Ovary (tissue), 9 donors: Measurements from ENCODE around the gene SLC10A3. TPM values are rescaled to one million over a fixed set of nuclear protein-coding genes. Genes with fewer than 3 reads are reported as not detected.

ENCODE experiments used
- DNase-seq, 5 donors: peaks; one replicate each; pipeline ENCODE4 v3.0.0-alpha.2; 2019 to 2020
- H3K27ac ChIP-seq, 2 donors: fragments of 200-600 bp; one replicate each; pipeline versions ENCODE4 v1.5.1 to v1.8.0; 2019 to 2022
- H3K27me3 ChIP-seq: fragments of 200-600 bp; one replicate; pipeline ENCODE4 v1.8.0; 2022
- H3K36me3 ChIP-seq: fragments of 200-600 bp; sonication (generic); one replicate; pipeline ENCODE4 v1.5.1; 2019
- H3K4me1 ChIP-seq: one replicate; pipeline ENCODE4 v1.8.1; 2013; ENCODE audit warnings: mild to moderate bottlenecking, moderate library complexity; ENCODE audit not compliant: insufficient read depth
- H3K4me3 ChIP-seq: fragments of 200-600 bp; sonication (generic); one replicate; pipeline ENCODE4 v1.5.1; 2017
- H3K9me3 ChIP-seq, 2 donors: fragments of 200-600 bp in 1 of 2; sonication (generic) in 1 of 2; one replicate each; pipeline versions ENCODE4 v1.5.1 to v1.8.1; 2013 to 2019; ENCODE audit warnings: mild to moderate bottlenecking in 1 of 2, moderate library complexity in 1 of 2
- CTCF ChIP-seq, 3 donors: fragments of 450-650 bp in 2 of 3; fragments of 200-600 bp in 1 of 3; IDR thresholded peaks; one replicate each; pipeline versions ENCODE4 v1.5.1 to v1.8.0; 2016 to 2022; ENCODE audit warnings: antibody characterized with exemption in 3 of 3, mild to moderate bottlenecking in 1 of 3
- EP300 ChIP-seq: sonication (generic); formaldehyde crosslinking; IDR thresholded peaks from one replicate; pipeline ENCODE4 v1.6.1; 2017; ENCODE audit warnings: antibody characterized with exemption
- POLR2A ChIP-seq: fragments of 450-650 bp; IDR thresholded peaks from one replicate; pipeline ENCODE4 v1.6.1; 2017; ENCODE audit warnings: antibody characterized with exemption, mild to moderate bottlenecking, moderate library complexity
- WGBS, 3 donors: extraction: QIAGEN DNeasy Blood & Tissue Kit in 1 of 3; methylation state at CpG; one replicate each; pipeline versions ENCODE4 v1.1.5 to v1.1.7; 2013 to 2017; 5-methylcytosine and 5-hydroxymethylcytosine counted together
- intact Hi-C, 4 donors: fragments of 100-400 bp; cut with DNase I; formaldehyde crosslinking; loops; one replicate each; pipeline versions ENCODE4 v1.11.0 to v1.15.1; 2022 to 2023
- polyA plus RNA-seq, 2 donors: library from polyadenylated mRNA; stranded (reverse); fragments of 200-250 nt in 1 of 2; fragments of 350-450 nt in 1 of 2; fragmentation: Illumina TruSeq in 1 of 2; extraction: RNeasy Lipid Tissue Mini Kit (QIAGEN cat#74804) in 1 of 2; gene quantifications; one replicate each; pipeline ENCODE4 v1.2.3, GENCODE V29; 2013 to 2014
- total RNA-seq, 7 donors: library from RNA; depleted of rRNA in 2 of 7; stranded (reverse); fragments of >200 nt in 2 of 7; fragmentation: NEBNext Ultra II Directional in 3 of 7; extraction: Animal tissue kit (Norgen Biotek cat#: 25700) in 3 of 7; gene quantifications; one replicate each; pipeline versions ENCODE4 v1.1.0 to v1.2.4, GENCODE V29; 2016 to 2023
- donor health status: DM: no; HTN: no; CAD: no; lungs with moderate emphysema.
- donor health status: DM: no; HTN: no; CAD: no.
- donor health status: Bipolar disorder and iron deficiency.
- donor health status: DM: yes; HTN: yes; CAD: no.
- donor health status: DM: no; HTN: no; CAD: no.
- donor health status: DM: yes; HTN: yes; CAD: no.

Gene SLC10A3
- total and polyA plus RNA-seq, 9 donors: 5.5 to 49.8 (median 37.6) TPM

GRCh38 chrX:154441984-154442707 is 48.3 kb downstream of the SLC10A3 start:
- no peak for TF ChIP-seq EP300
- no peak for TF ChIP-seq POLR2A
- TF ChIP-seq CTCF (IDR thresholded peaks at IDR 0.05): no peak
- Histone ChIP-seq H3K9me3 (no peaks in the 10 kb centered on the region), H3K4me3 (no peak overlapping the region), H3K27ac (no peak overlapping the region), H3K4me1 (peaks cover 6% of the 10 kb centered on the region), H3K36me3 (no peaks in the 10 kb centered on the region), H3K27me3 (no peaks in the 10 kb centered on the region)
- DNase-seq: peak in 1 of 5 donors; percentile 18
- WGBS, 3 donors: 72 to 82% (median 78%) methylated on average over 21 of the region's 21 CpGs
- intact Hi-C loops: no loop called here

- H3K36me3 ChIP-seq: no peaks in the 10 kb centered on the region
- no peak overlapping the region for H3K4me3 ChIP-seq
- intact Hi-C loops: no loop called here
- H3K27ac ChIP-seq: no peak overlapping the region
- no peaks in the 10 kb centered on the region for H3K9me3 ChIP-seq
- TF ChIP-seq POLR2A: no peak
- no peak for TF ChIP-seq EP300
- no peak for TF ChIP-seq CTCF (IDR thresholded peaks at IDR 0.05)
- H3K4me1 ChIP-seq: peaks cover 6% of the 10 kb centered on the region
- 86 to 91% (median 86%) methylated on average over 11 of the region's 11 CpGs for WGBS, 3 donors
- no peaks in the 10 kb centered on the region for H3K27me3 ChIP-seq
- DNase-seq: no peak
Measured at GRCh38 chrX:154441564-154441963, 48.9 kb downstream of the SLC10A3 start.

- Histone ChIP-seq H3K36me3 (no peaks in the 10 kb centered on the region), H3K27ac (no peak overlapping the region), H3K27me3 (no peaks in the 10 kb centered on the region), H3K4me3 (no peak overlapping the region), H3K4me1 (peaks cover 6% of the 10 kb centered on the region), H3K9me3 (no peaks in the 10 kb centered on the region)
- TF ChIP-seq CTCF (IDR thresholded peaks at IDR 0.05) (no peak), POLR2A (no peak)
- intact Hi-C loops: no loop called here
- DNase-seq: no peak
- 80 to 83% (median 83%) methylated on average over 17 of the region's 17 CpGs for WGBS, 3 donors
Measured at GRCh38 chrX:154440623-154441357, 49.6 kb downstream of the SLC10A3 start.

- no peak for DNase-seq
- no peaks in the 10 kb centered on the region for H3K27me3 ChIP-seq
- intact Hi-C loops: no loop called here
- no peak overlapping the region for H3K4me3 ChIP-seq
- no peak overlapping the region for H3K27ac ChIP-seq
- TF ChIP-seq POLR2A (no peak), EP300 (no peak), CTCF (IDR thresholded peaks at IDR 0.05) (no peak)
- no peaks in the 10 kb centered on the region for H3K36me3 ChIP-seq
- peaks cover 6% of the 10 kb centered on the region for H3K4me1 ChIP-seq
- 85 to 92% (median 88%) methylated on average over 18 of the region's 18 CpGs for WGBS, 3 donors
- H3K9me3 ChIP-seq: no peaks in the 10 kb centered on the region
Measured at GRCh38 chrX:154439841-154440240, 50.6 kb downstream of the SLC10A3 start.
